Measurements from ENCODE around the gene BMP8A.
A peak's percentile ranks its signal among the peaks of the same experiment; 100 is the strongest.

The BMP8A gene

GRCh38 chr1:39528082-39528481 lies 36.6 kb downstream of the BMP8A start:
- POLR2A ChIA-PET = no interaction called here
- TF ChIP-seq, protein P1, sequence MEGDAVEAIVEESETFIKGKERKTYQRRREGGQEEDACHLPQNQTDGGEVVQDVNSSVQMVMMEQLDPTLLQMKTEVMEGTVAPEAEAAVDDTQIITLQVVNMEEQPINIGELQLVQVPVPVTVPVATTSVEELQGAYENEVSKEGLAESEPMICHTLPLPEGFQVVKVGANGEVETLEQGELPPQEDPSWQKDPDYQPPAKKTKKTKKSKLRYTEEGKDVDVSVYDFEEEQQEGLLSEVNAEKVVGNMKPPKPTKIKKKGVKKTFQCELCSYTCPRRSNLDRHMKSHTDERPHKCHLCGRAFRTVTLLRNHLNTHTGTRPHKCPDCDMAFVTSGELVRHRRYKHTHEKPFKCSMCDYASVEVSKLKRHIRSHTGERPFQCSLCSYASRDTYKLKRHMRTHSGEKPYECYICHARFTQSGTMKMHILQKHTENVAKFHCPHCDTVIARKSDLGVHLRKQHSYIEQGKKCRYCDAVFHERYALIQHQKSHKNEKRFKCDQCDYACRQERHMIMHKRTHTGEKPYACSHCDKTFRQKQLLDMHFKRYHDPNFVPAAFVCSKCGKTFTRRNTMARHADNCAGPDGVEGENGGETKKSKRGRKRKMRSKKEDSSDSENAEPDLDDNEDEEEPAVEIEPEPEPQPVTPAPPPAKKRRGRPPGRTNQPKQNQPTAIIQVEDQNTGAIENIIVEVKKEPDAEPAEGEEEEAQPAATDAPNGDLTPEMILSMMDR (IDR thresholded peaks at IDR 0.05; ENCODE audit: control extremely low read depth, extremely low read depth, low read depth, missing control alignments) = no peak
- CTCF ChIA-PET = interaction anchor here (9.4 kb wide), 1 partner anchor 12 kb away, joined by 54 read pairs; no protein-coding TSS in a partner anchor
- no peak for DNase-seq (ENCODE audit: extremely low spot score)

DNA sequence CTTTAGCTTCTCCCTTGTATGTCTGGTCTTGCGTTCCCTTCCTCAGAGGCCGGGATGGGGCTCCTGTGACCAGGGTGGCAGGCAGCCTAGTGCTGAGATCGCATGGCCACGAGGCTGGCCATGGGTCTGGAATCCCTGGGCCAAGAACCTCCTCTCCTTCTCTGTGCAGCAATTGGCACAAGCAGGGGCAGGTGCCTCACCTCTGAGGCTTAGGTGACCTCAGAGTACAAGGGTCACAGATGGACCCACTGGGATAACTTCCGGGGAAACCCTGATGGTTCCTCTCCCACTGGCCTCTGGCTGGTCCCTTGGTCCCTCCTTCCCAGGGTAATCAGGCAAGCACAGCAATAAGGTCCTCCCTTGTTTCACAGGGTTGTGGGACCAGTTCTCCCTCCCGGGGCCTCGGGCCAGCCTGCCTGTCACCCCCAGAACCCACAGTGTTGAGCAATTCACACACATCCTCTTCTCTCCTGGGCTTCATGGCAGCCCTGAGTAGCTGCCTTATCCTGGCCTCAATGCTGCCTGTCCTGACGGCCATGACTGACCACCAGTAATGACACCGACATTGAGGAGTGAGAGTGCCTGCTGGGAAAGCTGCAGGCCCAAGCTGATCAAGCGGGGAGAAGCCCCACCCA lies 38.6 kb downstream of the BMP8A start:
- ChIA-PET CTCF (interaction anchor here (9.4 kb wide), 1 partner anchor 10 kb away, joined by 54 read pairs; no protein-coding TSS in a partner anchor), POLR2A (no interaction called here)
- TF ChIP-seq, protein P1 (IDR thresholded peaks at IDR 0.05; ENCODE audit: control extremely low read depth, extremely low read depth, low read depth, missing control alignments) = no peak
- no peak for DNase-seq (ENCODE audit: extremely low spot score)

DNA sequence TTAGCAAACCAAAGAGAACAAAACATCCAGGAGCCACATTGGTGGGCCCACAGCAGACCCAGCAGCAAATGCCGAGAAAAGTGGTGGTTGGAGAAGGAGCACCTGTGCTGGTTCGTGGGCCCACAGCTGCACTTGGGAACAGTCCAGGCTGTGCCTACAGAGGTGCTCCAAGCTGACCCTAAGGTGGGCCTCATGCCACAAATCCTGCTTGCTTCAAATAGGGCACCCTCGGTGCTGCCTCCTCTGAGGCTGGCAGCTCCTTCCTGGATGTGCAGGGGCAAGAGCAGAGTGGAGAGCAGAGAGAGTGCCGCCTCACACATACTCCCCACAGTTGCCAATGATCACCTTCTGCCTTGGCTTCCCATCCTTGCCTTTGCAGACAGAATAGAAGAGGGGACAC lies 40.1 kb downstream of the BMP8A start:
- ChIA-PET CTCF (interaction anchor here (9.4 kb wide), 1 partner anchor 9 kb away, joined by 54 read pairs; no protein-coding TSS in a partner anchor), POLR2A (interaction anchor here (0.5 kb wide), 1 partner anchor 338 kb away, joined by 4 read pairs; no protein-coding TSS in a partner anchor)
- no peak for DNase-seq (ENCODE audit: extremely low spot score)
- TF ChIP-seq, protein P1 (IDR thresholded peaks at IDR 0.05; ENCODE audit: control extremely low read depth, extremely low read depth, low read depth, missing control alignments) = no peak

DNA sequence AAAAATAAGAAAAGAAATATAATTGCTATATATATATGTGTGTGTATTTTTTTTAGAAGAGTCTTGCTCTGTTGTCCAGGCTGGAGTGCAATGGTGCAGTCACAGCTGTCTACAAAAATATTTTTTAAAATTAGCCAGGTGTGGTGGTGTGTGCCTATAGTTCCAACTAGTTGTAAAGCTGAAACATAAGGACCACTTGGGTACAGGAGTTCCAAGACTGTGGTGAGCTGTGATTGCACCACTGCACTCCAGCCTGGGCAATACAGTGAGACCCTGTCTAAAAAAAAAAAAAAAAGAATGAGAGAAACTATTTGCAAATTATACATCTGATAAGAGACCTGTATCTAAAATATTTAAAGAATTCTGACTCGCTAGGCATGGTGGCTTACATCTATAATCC lies 42.0 kb downstream of the BMP8A start:
- TF ChIP-seq, protein P1 (IDR thresholded peaks at IDR 0.05; ENCODE audit: control extremely low read depth, extremely low read depth, low read depth, missing control alignments) = no peak
- DNase-seq (ENCODE audit: extremely low spot score) = no peak
- ChIA-PET POLR2A (no interaction called here), CTCF (interaction anchor here (1.0 kb wide), 1 partner anchor 266 kb away, joined by 3 read pairs; no protein-coding TSS in a partner anchor)

GRCh38 chr1:39538531-39539251 lies 47.3 kb downstream of the BMP8A start:
- POLR2A ChIA-PET = no interaction called here
- TF ChIP-seq, protein P1 (IDR thresholded peaks at IDR 0.05; ENCODE audit: control extremely low read depth, extremely low read depth, low read depth, missing control alignments) = no peak
- CTCF ChIA-PET = interaction anchor here (0.6 to 6.3 kb wide), 66 partner anchors 9 to 1165 kb away, joined by 3 to 54 read pairs (median 5); partner anchors contain the start of gene PABPC4
- peak; percentile 16 for DNase-seq (ENCODE audit: extremely low spot score)

DNA sequence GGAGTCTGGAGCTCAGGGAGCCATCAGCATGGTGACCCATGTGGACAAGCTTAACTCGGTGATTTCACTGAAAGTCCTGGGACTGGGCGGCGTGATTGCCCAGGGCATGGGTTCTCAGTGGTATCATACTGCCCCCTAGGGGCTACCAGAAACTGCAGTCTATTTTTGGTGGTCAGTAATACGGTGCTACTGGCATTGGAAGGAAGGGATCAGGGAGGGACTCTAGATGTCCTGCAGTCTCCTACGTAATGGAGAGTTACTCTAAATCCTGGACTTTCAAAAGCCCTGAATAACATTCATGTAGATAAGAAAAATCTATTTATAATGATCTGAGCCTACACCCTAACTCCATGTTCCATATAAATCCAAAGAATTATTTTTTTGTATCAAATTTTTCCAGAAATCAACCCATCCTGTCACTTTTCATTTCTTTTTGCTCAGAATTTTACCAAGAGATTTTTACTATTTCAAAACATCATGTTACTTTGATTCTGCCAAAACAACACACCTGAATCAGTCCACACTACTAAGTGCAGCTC lies 47.9 kb downstream of the BMP8A start:
- TF ChIP-seq, protein P1 (IDR thresholded peaks at IDR 0.05; ENCODE audit: control extremely low read depth, extremely low read depth, low read depth, missing control alignments) = peak; percentile 77
- DNase-seq (ENCODE audit: extremely low spot score) = peak; percentile 82
- POLR2A ChIA-PET = no interaction called here

More for the DNA sequence above, 47.9 kb downstream of the BMP8A start:
- CTCF ChIA-PET = interaction anchor here (0.6 to 6.3 kb wide), 66 partner anchors 8 to 448 kb away, joined by 3 to 54 read pairs (median 5); partner anchors contain the start of gene PABPC4

Measured in GM10248 (cell line).